Smooth muscle cell (in vitro differentiated cells): ENCODE data around the gene CFAP92. TPM values are rescaled to one million over a fixed set of nuclear protein-coding genes. Genes with fewer than 3 reads are reported as not detected.

Experiments used
- DNase-seq: peaks from one replicate; lab custom pipeline; 2025; ENCODE audit not compliant: unreplicated experiment; lab: John Stamatoyannopoulos, UW
- H2AFZ ChIP-seq: fragments of 200-600 bp; sonication (generic); 2 replicates; pipeline ENCODE4 v1.6.0; 2016; ENCODE audit warnings: antibody characterized with exemption, low read depth, mild to moderate bottlenecking
- H3F3A ChIP-seq: fragments of 200-600 bp; sonication (generic); 2 replicates; pipeline ENCODE4 v1.6.0; 2017; ENCODE audit warnings: antibody characterized with exemption, low read depth
- H3K27ac ChIP-seq: fragments of 200-600 bp; sonication (generic); 2 replicates; pipeline ENCODE4 v1.5.1; 2016; ENCODE audit warnings: low read depth, mild to moderate bottlenecking
- H3K27me3 ChIP-seq: fragments of 200-600 bp; sonication (generic); 2 replicates; pipeline ENCODE4 v1.6.1; 2016; ENCODE audit warnings: low read depth, mild to moderate bottlenecking
- H3K36me3 ChIP-seq: fragments of 200-600 bp; sonication (generic); 2 replicates; pipeline ENCODE4 v1.5.1; 2016; ENCODE audit warnings: low read depth
- H3K4me1 ChIP-seq: fragments of 200-600 bp; sonication (generic); 2 replicates; pipeline ENCODE4 v1.5.1; 2016; ENCODE audit warnings: low read depth
- H3K4me2 ChIP-seq: fragments of 200-600 bp; sonication (generic); 2 replicates; pipeline ENCODE4 v1.6.0; 2016; ENCODE audit warnings: mild to moderate bottlenecking
- H3K4me3 ChIP-seq: fragments of 200-600 bp; sonication (generic); 2 replicates; pipeline ENCODE4 v1.5.1; 2016; ENCODE audit warnings: mild to moderate bottlenecking
- H3K79me2 ChIP-seq: fragments of 200-600 bp; sonication (generic); 2 replicates; pipeline ENCODE4 v1.6.0; 2016; ENCODE audit warnings: low read depth, mild to moderate bottlenecking
- H3K9ac ChIP-seq: fragments of 200-600 bp; sonication (generic); 2 replicates; pipeline ENCODE4 v1.6.0; 2016; ENCODE audit warnings: low read depth
- H3K9me3 ChIP-seq: fragments of 200-600 bp; sonication (generic); replicated peaks from 2 replicates; pipeline ENCODE4 v1.5.1; 2016; ENCODE audit warnings: low read depth
- H4K20me1 ChIP-seq: fragments of 200-600 bp; sonication (generic); 2 replicates; pipeline ENCODE4 v1.6.0; 2016; ENCODE audit warnings: low read depth
- WGBS: methylation state at CpG from one replicate; pipeline ENCODE4 v1.1.7; 2016; ENCODE audit warnings: low lambda C conversion rate; 5-methylcytosine and 5-hydroxymethylcytosine counted together
- polyA plus RNA-seq: library from polyadenylated mRNA; unstranded; fragments of >200 nt; fragmentation: Nextera tagmentation; extraction: Ambion mirVana; gene quantifications from 2 replicates; pipeline ENCODE4 v1.2.1, GENCODE V29; 2016
- total RNA-seq: library from RNA; depleted of rRNA; stranded (reverse); fragments of >200 nt; gene quantifications from 2 replicates; pipeline ENCODE4 v1.2.3, GENCODE V29; 2014
- TF ChIP-seq, protein P1 (sequence below): fragments of 200-600 bp; sonication (generic); IDR thresholded peaks from 2 replicates; pipeline ENCODE4 v1.5.1; 2017; ENCODE audit warnings: borderline replicate concordance, mild to moderate bottlenecking, antibody characterized with exemption; ENCODE audit not compliant: insufficient read depth, poor library complexity, severe bottlenecking

CFAP92 gene
- total and polyA plus RNA-seq, 2 experiments from 2014 or later: 0.67 to 0.85 TPM

DNA sequence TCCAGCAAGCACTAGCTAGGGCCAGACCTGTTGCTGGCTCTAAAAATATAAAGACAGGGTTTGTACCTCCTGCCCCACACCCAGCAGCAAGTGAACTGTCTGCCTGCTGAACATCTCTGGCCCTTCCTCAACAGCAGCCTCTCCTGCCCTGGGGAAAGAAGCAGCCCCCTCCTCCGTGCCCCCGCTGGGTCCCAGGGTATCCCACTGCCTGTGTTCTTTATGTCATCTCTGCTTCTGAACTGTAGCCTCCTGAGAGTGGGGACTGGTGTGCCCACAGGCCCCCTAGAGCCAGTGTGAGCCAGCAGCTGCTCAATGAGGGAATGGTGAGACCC, 60.0 kb downstream of the CFAP92 start:
- Histone ChIP-seq H3K79me2 (no peaks in the 10 kb centered on the region), H3K9ac (no peak overlapping the region), H3K4me2 (no peak overlapping the region), H4K20me1 (no peaks in the 10 kb centered on the region), H3K36me3 (no peaks in the 10 kb centered on the region), H3F3A (no peaks in the 10 kb centered on the region), H3K27me3 (no peaks in the 10 kb centered on the region), H3K4me3 (no peak overlapping the region), H3K27ac (no peak overlapping the region), H3K4me1 (no peaks in the 10 kb centered on the region), H2AFZ (no peak overlapping the region), H3K9me3 (no peaks in the 10 kb centered on the region)
- TF ChIP-seq, protein P1, sequence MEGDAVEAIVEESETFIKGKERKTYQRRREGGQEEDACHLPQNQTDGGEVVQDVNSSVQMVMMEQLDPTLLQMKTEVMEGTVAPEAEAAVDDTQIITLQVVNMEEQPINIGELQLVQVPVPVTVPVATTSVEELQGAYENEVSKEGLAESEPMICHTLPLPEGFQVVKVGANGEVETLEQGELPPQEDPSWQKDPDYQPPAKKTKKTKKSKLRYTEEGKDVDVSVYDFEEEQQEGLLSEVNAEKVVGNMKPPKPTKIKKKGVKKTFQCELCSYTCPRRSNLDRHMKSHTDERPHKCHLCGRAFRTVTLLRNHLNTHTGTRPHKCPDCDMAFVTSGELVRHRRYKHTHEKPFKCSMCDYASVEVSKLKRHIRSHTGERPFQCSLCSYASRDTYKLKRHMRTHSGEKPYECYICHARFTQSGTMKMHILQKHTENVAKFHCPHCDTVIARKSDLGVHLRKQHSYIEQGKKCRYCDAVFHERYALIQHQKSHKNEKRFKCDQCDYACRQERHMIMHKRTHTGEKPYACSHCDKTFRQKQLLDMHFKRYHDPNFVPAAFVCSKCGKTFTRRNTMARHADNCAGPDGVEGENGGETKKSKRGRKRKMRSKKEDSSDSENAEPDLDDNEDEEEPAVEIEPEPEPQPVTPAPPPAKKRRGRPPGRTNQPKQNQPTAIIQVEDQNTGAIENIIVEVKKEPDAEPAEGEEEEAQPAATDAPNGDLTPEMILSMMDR: no peak
- DNase-seq: no peak
- 100% methylated on average over 2 of the region's 2 CpGs for WGBS

GRCh38 chr3:128933213-128933921, 60.5 kb downstream of the CFAP92 start:
- no peaks in the 10 kb centered on the region for H3F3A ChIP-seq
- H3K27ac ChIP-seq: no peak overlapping the region
- no peaks in the 10 kb centered on the region for H3K79me2 ChIP-seq
- no peaks in the 10 kb centered on the region for H3K27me3 ChIP-seq
- 84% methylated on average over 9 of the region's 9 CpGs for WGBS
- H3K36me3 ChIP-seq: no peaks in the 10 kb centered on the region
- TF ChIP-seq, protein P1: no peak
- H3K9ac ChIP-seq: no peak overlapping the region
- H4K20me1 ChIP-seq: no peaks in the 10 kb centered on the region
- no peak for DNase-seq
- no peaks in the 10 kb centered on the region for H3K9me3 ChIP-seq
- H2AFZ ChIP-seq: no peak overlapping the region
- H3K4me1 ChIP-seq: no peaks in the 10 kb centered on the region
- H3K4me2 ChIP-seq: no peak overlapping the region
- H3K4me3 ChIP-seq: no peak overlapping the region

DNA sequence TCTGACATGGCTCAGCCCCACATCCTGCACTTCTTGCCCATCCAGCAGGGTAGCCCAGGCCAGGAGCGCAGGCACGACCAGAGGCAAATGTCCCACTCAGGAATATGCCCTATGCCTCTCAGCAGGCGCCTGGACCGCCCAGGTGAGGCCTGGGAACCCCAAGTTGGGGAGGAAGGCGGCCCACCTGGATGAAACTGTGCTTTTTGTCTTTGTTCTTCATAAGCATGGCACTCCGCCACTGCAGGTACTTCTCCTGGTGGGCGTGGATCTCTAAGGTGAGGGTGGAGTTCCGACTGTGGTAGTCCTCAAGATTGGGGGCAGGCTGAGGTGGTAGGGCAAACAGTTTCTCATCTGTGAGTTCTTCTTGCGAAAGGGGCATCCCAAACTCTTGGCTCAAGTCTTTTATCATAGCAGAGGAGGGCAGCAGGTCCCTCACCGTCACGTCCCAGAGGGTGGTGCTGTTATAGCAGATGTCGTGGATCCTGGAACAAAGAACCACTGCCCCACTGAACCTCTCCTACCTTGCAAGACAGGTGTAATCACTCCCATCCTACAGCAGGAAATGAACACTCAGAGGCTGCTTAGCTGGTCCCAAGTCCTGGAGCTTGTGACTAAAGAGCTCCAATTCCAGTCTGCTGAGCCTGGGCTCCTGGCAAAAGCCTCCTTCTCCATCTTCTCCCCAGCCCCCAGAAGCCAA, 61.2 kb downstream of the CFAP92 start:
- Histone ChIP-seq H3K27me3 (no peaks in the 10 kb centered on the region), H3F3A (no peaks in the 10 kb centered on the region), H3K4me2 (no peak overlapping the region), H3K4me3 (no peak overlapping the region), H3K9ac (no peak overlapping the region), H3K36me3 (no peaks in the 10 kb centered on the region), H3K9me3 (no peaks in the 10 kb centered on the region), H2AFZ (no peak overlapping the region), H3K79me2 (no peaks in the 10 kb centered on the region), H3K4me1 (no peaks in the 10 kb centered on the region), H3K27ac (no peak overlapping the region), H4K20me1 (no peaks in the 10 kb centered on the region)
- DNase-seq: no peak
- TF ChIP-seq, protein P1: no peak
- 77% methylated on average over 12 of the region's 12 CpGs for WGBS
